Measurements from ENCODE around the gene OR5K1.

DNA sequence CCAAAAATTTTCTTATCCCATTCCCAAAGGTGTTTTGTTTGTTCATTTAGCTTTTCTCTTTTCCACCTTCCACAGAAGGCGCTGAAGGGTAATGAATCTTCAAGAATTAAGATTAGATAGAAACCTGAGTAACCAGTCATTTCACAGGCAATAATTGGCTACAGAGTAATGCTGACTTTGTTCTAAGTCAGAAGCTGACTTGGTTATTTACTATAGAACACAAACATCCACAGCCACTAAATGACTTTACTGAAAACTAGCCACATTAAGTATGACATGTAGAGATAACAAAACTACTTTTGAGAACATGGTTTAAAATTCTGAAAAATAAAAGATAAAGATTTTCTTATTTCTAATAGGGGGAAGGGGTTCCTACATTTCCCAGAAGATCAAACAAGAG lies 51.9 kb downstream of the OR5K1 start:
- TF ChIP-seq CTCF (IDR thresholded peaks at IDR 0.05; ENCODE audit: extremely low read depth in 1 of 2, insufficient read depth in 1 of 2, low read depth in 1 of 2, low read length in 2 of 2) (no peak), MAX (IDR thresholded peaks at IDR 0.05; ENCODE audit: insufficient read depth, insufficient read length) (no peak), GATA2 (IDR thresholded peaks at IDR 0.05; ENCODE audit: insufficient read depth, insufficient read length, low read depth, low read length) (no peak), POLR2A (IDR thresholded peaks at IDR 0.05; ENCODE audit: low read depth, low read length) (no peak), MYC (IDR thresholded peaks at IDR 0.05; ENCODE audit: low read depth, low read length) (no peak), POLR2AphosphoS5 (IDR thresholded peaks at IDR 0.05; ENCODE audit: insufficient read depth, low read depth, low read length) (no peak), FOS (IDR thresholded peaks at IDR 0.05; ENCODE audit: borderline replicate concordance, insufficient read depth, low read length) (no peak), EZH2 (IDR thresholded peaks at IDR 0.05; ENCODE audit: borderline replicate concordance, low read depth, low read length, severe bottlenecking) (no peak), JUN (IDR thresholded peaks at IDR 0.05; ENCODE audit: borderline replicate concordance, insufficient read depth, insufficient read length, low read depth) (no peak)

All from endothelial cell of umbilical vein (primary cell).